CD14-positive monocyte (primary cell): Measurements from ENCODE around the gene WDR7. TPM values are rescaled to one million over a fixed set of nuclear protein-coding genes. Genes with fewer than 3 reads are reported as not detected.

Experiments
- DNase-seq, 3 donors: peaks; one replicate each; pipeline ENCODE4 v3.0.0-alpha.2; 2011 to 2022
- H2AFZ ChIP-seq: 2 replicates; pipeline ENCODE4 v1.6.0; 2012; ENCODE audit warnings: mild to moderate bottlenecking, low read depth, low read length, inconsistent platforms; ENCODE audit not compliant: insufficient read depth, poor library complexity, severe bottlenecking
- H3K27ac ChIP-seq, 2 donors: 1 replicate in 1 of 2; 2 replicates in 1 of 2; pipeline ENCODE4 v1.5.1; 2012 to 2013; ENCODE audit warnings: low read length in 2 of 2, control low read depth in 1 of 2, inconsistent platforms in 1 of 2, low read depth in 1 of 2, mild to moderate bottlenecking in 1 of 2
- H3K27me3 ChIP-seq, 2 donors: one replicate each; pipeline versions ENCODE4 v1.6.0 to v1.6.1; 2011 to 2013; ENCODE audit warnings: low read length in 2 of 2; ENCODE audit not compliant: control insufficient read depth in 2 of 2, insufficient read depth in 2 of 2
- H3K36me3 ChIP-seq, 2 donors: replicated peaks in 1 of 2; 1 replicate in 1 of 2; 2 replicates in 1 of 2; pipeline versions ENCODE4 v1.5.1 to v1.6.1; 2012 to 2013; ENCODE audit warnings: low read length in 2 of 2, control low read depth in 1 of 2, inconsistent platforms in 1 of 2, mild to moderate bottlenecking in 1 of 2; ENCODE audit not compliant: insufficient read depth in 2 of 2, control insufficient read depth in 1 of 2
- H3K4me1 ChIP-seq, 2 donors: 1 replicate in 1 of 2; 2 replicates in 1 of 2; pipeline versions ENCODE4 v1.5.1 to v1.6.1; 2012 to 2013; ENCODE audit warnings: low read length in 2 of 2, control low read depth in 1 of 2, inconsistent platforms in 1 of 2, mild to moderate bottlenecking in 1 of 2, moderate library complexity in 1 of 2; ENCODE audit not compliant: insufficient read depth in 2 of 2, control insufficient read depth in 1 of 2
- H3K4me2 ChIP-seq: replicated peaks from 2 replicates; pipeline ENCODE3; 2012; ENCODE audit warnings: low read length, moderate library complexity, mild to moderate bottlenecking; ENCODE audit not compliant: poor library complexity, severe bottlenecking; ENCODE audit errors: extremely low read depth
- H3K4me3 ChIP-seq, 3 experiments: fragments of 200-600 bp in 1 of 3; sonication (generic) in 1 of 3; replicated peaks in 1 of 3; 1 replicate in 2 of 3; 2 replicates in 1 of 3; pipeline ENCODE4 v1.5.1; 2011 to 2013; ENCODE audit warnings: low read length in 3 of 3, mild to moderate bottlenecking in 3 of 3, control low read depth in 2 of 3, low read depth in 2 of 3, inconsistent platforms in 1 of 3, moderate library complexity in 1 of 3
- H3K79me2 ChIP-seq: 2 replicates; pipeline ENCODE4 v1.6.0; 2012; ENCODE audit warnings: mild to moderate bottlenecking, control low read depth, inconsistent platforms, low read length, moderate library complexity; ENCODE audit not compliant: insufficient read depth
- H3K9ac ChIP-seq: 2 replicates; pipeline ENCODE4 v1.6.0; 2017; ENCODE audit warnings: low read length, mild to moderate bottlenecking; ENCODE audit not compliant: insufficient read depth, poor library complexity, severe bottlenecking
- H3K9me3 ChIP-seq, 2 donors: replicated peaks in 1 of 2; 1 replicate in 1 of 2; 2 replicates in 1 of 2; pipeline versions ENCODE4 v1.5.1 to v1.6.1; 2012 to 2013; ENCODE audit warnings: low read length in 2 of 2, control low read depth in 1 of 2; ENCODE audit not compliant: control insufficient read depth in 1 of 2, insufficient read depth in 1 of 2
- H4K20me1 ChIP-seq: 2 replicates; pipeline ENCODE4 v1.6.0; 2012; ENCODE audit warnings: mild to moderate bottlenecking, low read length, control low read depth, moderate library complexity; ENCODE audit not compliant: insufficient read depth
- H3K27ac Mint-ChIP-seq, 7 donors: one replicate each; pipeline ENCODE4 v1.8.0; 2020; ENCODE audit warnings: mild to moderate bottlenecking in 7 of 7, mixed read lengths in 7 of 7, moderate library complexity in 6 of 7, inconsistent platforms in 2 of 7
- H3K27me3 Mint-ChIP-seq, 3 donors: one replicate each; pipeline ENCODE4 v1.8.0; 2021 to 2022; ENCODE audit warnings: low read depth in 3 of 3, mild to moderate bottlenecking in 3 of 3, mixed read lengths in 3 of 3, moderate library complexity in 3 of 3, inconsistent platforms in 1 of 3
- H3K36me3 Mint-ChIP-seq, 2 donors: one replicate each; pipeline ENCODE4 v1.8.0; 2020; ENCODE audit warnings: mixed read lengths in 2 of 2, inconsistent platforms in 1 of 2, mild to moderate bottlenecking in 1 of 2
- H3K4me1 Mint-ChIP-seq: one replicate; pipeline ENCODE4 v1.8.0; 2020; ENCODE audit warnings: mild to moderate bottlenecking, mixed read lengths
- H3K4me3 Mint-ChIP-seq, 2 donors: one replicate each; pipeline ENCODE4 v1.8.0; 2020; ENCODE audit warnings: mild to moderate bottlenecking in 2 of 2, mixed read lengths in 2 of 2, moderate library complexity in 1 of 2
- H3K9me3 Mint-ChIP-seq, 7 donors: one replicate each; pipeline ENCODE4 v1.8.0; 2020 to 2022; ENCODE audit warnings: mixed read lengths in 7 of 7, mild to moderate bottlenecking in 6 of 7, moderate library complexity in 6 of 7, inconsistent platforms in 2 of 7
- WGBS: methylation state at CpG from one replicate; pipeline ENCODE4 v1.1.5; 2013; ENCODE audit warnings: missing lambda C conversion rate; ENCODE audit not compliant: insufficient coverage; 5-methylcytosine and 5-hydroxymethylcytosine counted together
- intact Hi-C, 2 donors: fragments of 100-400 bp; cut with micrococcal nuclease; formaldehyde crosslinking; loops; one replicate each; pipeline versions ENCODE4 v1.15.0 to v1.15.1; 2023
- polyA plus RNA-seq, 3 donors: library from polyadenylated mRNA; depleted of rRNA in 1 of 3; unstranded in 2 of 3; stranded (reverse) in 1 of 3; fragments of 300-500 nt in 2 of 3; fragments of >200 nt in 1 of 3; fragmentation: Illumina TruSeq in 2 of 3; gene quantifications; 1 replicate in 2 of 3; 2 replicates in 1 of 3; pipeline ENCODE4 v1.2.3, GENCODE V29; 2012 to 2021
- TF ChIP-seq, protein P1 (sequence below): fragments of 200-600 bp; IDR thresholded peaks from one replicate; pipeline ENCODE4 v1.8.0; 2022; ENCODE audit warnings: antibody characterized with exemption, mild to moderate bottlenecking

WDR7 gene
- polyA plus RNA-seq, 3 donors, result 9.1 to 23.6 (median 9.5) TPM

DNA sequence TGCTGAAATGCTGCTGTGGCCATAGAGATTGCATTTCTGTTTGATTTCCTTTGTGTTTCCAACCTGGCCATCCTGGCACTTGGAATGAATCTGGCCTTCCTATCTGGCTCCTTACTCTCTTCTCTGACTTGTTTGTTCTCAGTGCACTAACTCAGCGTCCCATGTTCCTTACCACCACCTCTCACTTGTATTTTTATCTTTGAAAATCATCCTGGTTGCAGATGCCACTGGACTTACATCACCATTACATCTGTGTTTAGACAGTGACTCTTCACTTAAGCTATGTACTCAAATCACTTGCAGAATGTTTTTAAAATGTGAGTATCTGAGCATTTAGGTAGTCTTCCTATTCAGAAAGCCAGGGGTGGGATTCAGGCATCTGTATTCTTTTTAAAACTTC, 239.5 kb downstream of the WDR7 start:
- no CpG with 5 or more reads among the region's 1 CpG for WGBS
- H3K36me3 ChIP-seq, result peaks cover 0 to 3% of the 10 kb centered on the region in 2 donors
- H3K4me3 ChIP-seq, result no peak overlapping the region
- no peaks in the 10 kb centered on the region for H3K4me1 ChIP-seq
- peaks cover 5% of the 10 kb centered on the region for H3K4me1 Mint-ChIP-seq
- H3K9me3 ChIP-seq, result no peaks in the 10 kb centered on the region
- H3K79me2 ChIP-seq, result no peaks in the 10 kb centered on the region
- H3K27ac Mint-ChIP-seq, result no peak overlapping the region
- no peak overlapping the region for H3K4me2 ChIP-seq
- H3K27me3 ChIP-seq, result no peaks in the 10 kb centered on the region
- H2AFZ ChIP-seq, result no peak overlapping the region
- H3K9me3 Mint-ChIP-seq, result peaks cover 0 to 2% (median 0%) of the 10 kb centered on the region in 7 donors
- no peak for DNase-seq
- intact Hi-C loops, result no loop called here
- peaks cover 0 to 3% (median 0%) of the 10 kb centered on the region in 3 donors for H3K27me3 Mint-ChIP-seq
- H4K20me1 ChIP-seq, result no peaks in the 10 kb centered on the region
- H3K4me3 Mint-ChIP-seq, result no peak overlapping the region
- no peak overlapping the region for H3K27ac ChIP-seq
- H3K9ac ChIP-seq, result no peak overlapping the region
- TF ChIP-seq, protein P1, sequence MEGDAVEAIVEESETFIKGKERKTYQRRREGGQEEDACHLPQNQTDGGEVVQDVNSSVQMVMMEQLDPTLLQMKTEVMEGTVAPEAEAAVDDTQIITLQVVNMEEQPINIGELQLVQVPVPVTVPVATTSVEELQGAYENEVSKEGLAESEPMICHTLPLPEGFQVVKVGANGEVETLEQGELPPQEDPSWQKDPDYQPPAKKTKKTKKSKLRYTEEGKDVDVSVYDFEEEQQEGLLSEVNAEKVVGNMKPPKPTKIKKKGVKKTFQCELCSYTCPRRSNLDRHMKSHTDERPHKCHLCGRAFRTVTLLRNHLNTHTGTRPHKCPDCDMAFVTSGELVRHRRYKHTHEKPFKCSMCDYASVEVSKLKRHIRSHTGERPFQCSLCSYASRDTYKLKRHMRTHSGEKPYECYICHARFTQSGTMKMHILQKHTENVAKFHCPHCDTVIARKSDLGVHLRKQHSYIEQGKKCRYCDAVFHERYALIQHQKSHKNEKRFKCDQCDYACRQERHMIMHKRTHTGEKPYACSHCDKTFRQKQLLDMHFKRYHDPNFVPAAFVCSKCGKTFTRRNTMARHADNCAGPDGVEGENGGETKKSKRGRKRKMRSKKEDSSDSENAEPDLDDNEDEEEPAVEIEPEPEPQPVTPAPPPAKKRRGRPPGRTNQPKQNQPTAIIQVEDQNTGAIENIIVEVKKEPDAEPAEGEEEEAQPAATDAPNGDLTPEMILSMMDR, result no peak
- H3K36me3 Mint-ChIP-seq, result peaks cover 8 to 12% of the 10 kb centered on the region in 2 donors

GRCh38 chr18:56891116-56891515, 240.0 kb downstream of the WDR7 start:
- no peak for DNase-seq
- Histone ChIP-seq H3K9me3 (no peaks in the 10 kb centered on the region), H3K36me3 (peaks cover 0 to 3% of the 10 kb centered on the region in 2 donors), H4K20me1 (no peaks in the 10 kb centered on the region), H2AFZ (no peak overlapping the region), H3K4me3 (no peak overlapping the region), H3K4me2 (no peak overlapping the region), H3K79me2 (no peaks in the 10 kb centered on the region), H3K4me1 (no peaks in the 10 kb centered on the region), H3K9ac (no peak overlapping the region), H3K27me3 (no peaks in the 10 kb centered on the region), H3K27ac (no peak overlapping the region)
- H3K4me1 Mint-ChIP-seq, result peaks cover 5% of the 10 kb centered on the region
- peaks cover 6 to 10% of the 10 kb centered on the region in 2 donors for H3K36me3 Mint-ChIP-seq
- intact Hi-C loops, result no loop called here
- no peak overlapping the region for H3K4me3 Mint-ChIP-seq
- H3K9me3 Mint-ChIP-seq, result no peaks in the 10 kb centered on the region
- H3K27ac Mint-ChIP-seq, result no peak overlapping the region
- TF ChIP-seq, protein P1, result no peak
- WGBS, result no CpG with 5 or more reads among the region's 3 CpGs
- peaks cover 0 to 3% (median 0%) of the 10 kb centered on the region in 3 donors for H3K27me3 Mint-ChIP-seq
